Fibroblast of skin of right quadriceps (primary cell): ENCODE measurements around the gene DBP.

Experiments
- DNase-seq: peaks from one replicate; pipeline ENCODE4 v3.0.0-alpha.2; 2013

Gene DBP

GRCh38 chr19:48609571-48610108 lies 27.5 kb downstream of the DBP start:
- no peak for DNase-seq

GRCh38 chr19:48608798-48609263 lies 28.3 kb downstream of the DBP start:
- peak; percentile 45 for DNase-seq

- no peak for DNase-seq
Measured at GRCh38 chr19:48607359-48607755, 29.8 kb downstream of the DBP start.

GRCh38 chr19:48606463-48607358 lies 30.5 kb downstream of the DBP start, which contains the start of gene SPACA4:
Gene SPACA4, plus strand, starts transcription at chr19:48606742. Its CDS starts 237 bp downstream, at chr19:48606979.
- no peak for DNase-seq

GRCh38 chr19:48603850-48604249 lies 33.3 kb downstream of the DBP start:
- DNase-seq: no peak

- DNase-seq: no peak
Measured at GRCh38 chr19:48603449-48603848, 33.7 kb downstream of the DBP start.

GRCh38 chr19:48603001-48603400 lies 34.2 kb downstream of the DBP start:
- no peak for DNase-seq

- no peak for DNase-seq
Measured at GRCh38 chr19:48600679-48601417, 36.3 kb downstream of the DBP start.

GRCh38 chr19:48598996-48599700 lies 38.0 kb downstream of the DBP start:
- no peak for DNase-seq

GRCh38 chr19:48596679-48597465 lies 40.3 kb downstream of the DBP start:
- DNase-seq: no peak

- no peak for DNase-seq
Measured at GRCh38 chr19:48596237-48596636, 40.9 kb downstream of the DBP start.

GRCh38 chr19:48595833-48596232 lies 41.3 kb downstream of the DBP start:
- DNase-seq: no peak

GRCh38 chr19:48595171-48595570 lies 42.0 kb downstream of the DBP start:
- no peak for DNase-seq

- no peak for DNase-seq
Measured at GRCh38 chr19:48591021-48591420, 46.2 kb downstream of the DBP start.

GRCh38 chr19:48588670-48589401 lies 48.3 kb downstream of the DBP start:
- DNase-seq: peak; percentile 78

- no peak for DNase-seq
Measured at GRCh38 chr19:48587387-48587786, 49.8 kb downstream of the DBP start.

- DNase-seq: no peak
Measured at GRCh38 chr19:48582168-48582567, 55.0 kb downstream of the DBP start.
